ENCODE measurements around the gene ADAT2.
"Not testable (repeated sequence)": the region's sequence is repeated elsewhere in the genome, so short reads cannot be mapped to it uniquely, and the experiment has no call there.

ADAT2 gene

DNA sequence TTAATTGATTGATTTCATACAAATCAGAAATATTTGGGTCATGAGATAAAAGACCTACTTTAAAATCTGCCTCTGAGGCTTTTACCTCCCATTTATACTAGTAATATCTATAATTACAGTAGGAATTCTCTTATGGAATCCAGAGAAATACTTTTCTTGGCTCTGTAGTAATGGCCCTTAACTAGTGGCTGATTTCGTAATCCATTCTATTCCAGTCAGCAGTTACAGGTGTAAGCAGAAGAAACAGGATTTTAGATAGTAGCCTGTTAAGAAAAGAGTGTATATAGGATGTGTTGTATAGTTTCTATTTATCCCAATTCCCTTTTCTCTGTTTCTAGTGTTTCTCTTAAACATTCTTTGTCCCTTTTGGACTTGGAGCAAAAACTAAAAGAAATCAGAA is 21.3 kb upstream of the ADAT2 start:
- H3K9me3 ChIP-seq (ENCODE audit: control insufficient read depth, low read length), result no peaks in the 10 kb centered on the region
- no peak overlapping the region for H3K27ac ChIP-seq (ENCODE audit: low read depth, low read length, severe bottlenecking)
- H3K4me1 ChIP-seq (ENCODE audit: control insufficient read depth, insufficient read depth, low read length, poor library complexity, severe bottlenecking), result no peaks in the 10 kb centered on the region
- H3K4me3 ChIP-seq (ENCODE audit: extremely low read depth, insufficient read depth, low read length, poor library complexity, severe bottlenecking), result no peak overlapping the region
- peaks cover 22% of the 10 kb centered on the region for H3K36me3 ChIP-seq (ENCODE audit: control insufficient read depth, insufficient read depth, low read length)
- WGBS, 2 experiments (ENCODE audit: insufficient coverage in 2 of 2), result 100% methylated on average over 1 of the region's 1 CpG; no CpG with 5 or more reads in 1 of the 2 experiments

DNA sequence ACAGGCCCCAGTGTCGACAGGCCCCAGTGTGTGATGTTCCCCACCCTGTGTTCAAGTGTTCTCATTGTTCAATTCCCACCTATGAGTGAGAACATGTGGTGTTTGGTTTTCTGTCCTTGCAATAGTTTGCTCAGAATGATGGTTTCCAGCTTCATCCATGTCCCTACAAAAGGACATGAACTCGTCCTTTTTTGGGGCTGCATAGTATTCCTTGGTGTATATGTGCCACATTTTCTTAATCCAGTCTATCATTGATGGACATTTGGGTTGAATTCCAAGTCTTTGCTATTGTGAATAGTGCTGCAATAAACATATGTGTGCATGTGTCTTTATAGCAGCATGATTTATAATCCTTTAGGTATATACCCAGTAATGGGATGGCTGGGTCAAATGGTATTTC is 18.3 kb upstream of the ADAT2 start:
- not testable (repeated sequence) for H3K9me3 ChIP-seq (ENCODE audit: control insufficient read depth, low read length); H3K4me1 ChIP-seq (ENCODE audit: control insufficient read depth, insufficient read depth, low read length, poor library complexity, severe bottlenecking); H3K27ac ChIP-seq (ENCODE audit: low read depth, low read length, severe bottlenecking); H3K4me3 ChIP-seq (ENCODE audit: extremely low read depth, insufficient read depth, low read length, poor library complexity, severe bottlenecking); H3K36me3 ChIP-seq (ENCODE audit: control insufficient read depth, insufficient read depth, low read length)
- WGBS, 2 experiments (ENCODE audit: insufficient coverage in 2 of 2), result 100% methylated on average over 1 of the region's 2 CpGs; no CpG with 5 or more reads in 1 of the 2 experiments

DNA sequence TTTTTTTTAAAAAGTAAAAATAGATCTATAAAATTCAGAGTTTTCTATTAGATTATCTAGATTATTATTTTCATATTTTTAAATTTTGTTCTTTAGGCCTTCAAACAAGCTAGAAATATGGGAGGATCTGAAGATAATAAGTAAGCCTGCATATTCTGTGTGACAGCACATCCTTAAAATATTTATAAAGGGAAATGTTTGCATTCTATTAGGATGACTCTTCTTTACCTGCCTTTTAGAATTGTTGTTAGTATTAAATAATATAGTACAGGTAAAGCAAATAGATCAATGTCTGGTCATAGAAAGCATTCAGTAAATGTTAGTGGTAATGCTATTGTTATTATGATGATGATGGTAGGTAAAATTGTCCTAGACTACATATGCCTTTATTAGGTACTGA is 17.5 kb upstream of the ADAT2 start:
- Histone ChIP-seq H3K36me3 (ENCODE audit: control insufficient read depth, insufficient read depth, low read length) (peaks cover 7% of the 10 kb centered on the region), H3K4me1 (ENCODE audit: control insufficient read depth, insufficient read depth, low read length, poor library complexity, severe bottlenecking) (no peaks in the 10 kb centered on the region), H3K9me3 (ENCODE audit: control insufficient read depth, low read length) (no peaks in the 10 kb centered on the region), H3K27ac (ENCODE audit: low read depth, low read length, severe bottlenecking) (no peak overlapping the region), H3K4me3 (ENCODE audit: extremely low read depth, insufficient read depth, low read length, poor library complexity, severe bottlenecking) (no peak overlapping the region)

DNA sequence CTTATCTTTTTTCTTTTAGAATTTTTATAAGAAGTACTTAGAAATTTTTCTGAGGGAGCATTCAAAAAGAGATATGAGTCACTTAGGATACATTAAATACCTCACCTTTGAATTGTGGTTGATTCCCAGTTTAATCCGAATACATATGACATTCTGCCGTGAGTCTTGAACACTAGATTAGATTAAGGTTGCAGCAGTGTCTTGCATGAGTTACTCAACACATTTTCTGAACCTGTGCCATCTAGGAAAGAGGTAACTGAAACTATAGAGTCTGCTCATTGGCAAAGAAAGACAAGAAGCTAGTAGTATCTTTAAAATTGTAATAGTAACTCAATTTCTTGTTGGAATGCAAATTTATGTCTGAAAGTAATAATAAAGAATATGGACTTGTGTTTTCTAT is 15.1 kb upstream of the ADAT2 start:
- H3K36me3 ChIP-seq (ENCODE audit: control insufficient read depth, insufficient read depth, low read length), result no peaks in the 10 kb centered on the region
- WGBS, 2 experiments (ENCODE audit: insufficient coverage in 2 of 2), result 80 to 94% methylated on average over 1 to 2 of the region's 2 CpGs
- no peaks in the 10 kb centered on the region for H3K9me3 ChIP-seq (ENCODE audit: control insufficient read depth, low read length)
- no peak overlapping the region for H3K4me3 ChIP-seq (ENCODE audit: extremely low read depth, insufficient read depth, low read length, poor library complexity, severe bottlenecking)
- H3K4me1 ChIP-seq (ENCODE audit: control insufficient read depth, insufficient read depth, low read length, poor library complexity, severe bottlenecking), result no peaks in the 10 kb centered on the region
- H3K27ac ChIP-seq (ENCODE audit: low read depth, low read length, severe bottlenecking), result no peak overlapping the region

DNA sequence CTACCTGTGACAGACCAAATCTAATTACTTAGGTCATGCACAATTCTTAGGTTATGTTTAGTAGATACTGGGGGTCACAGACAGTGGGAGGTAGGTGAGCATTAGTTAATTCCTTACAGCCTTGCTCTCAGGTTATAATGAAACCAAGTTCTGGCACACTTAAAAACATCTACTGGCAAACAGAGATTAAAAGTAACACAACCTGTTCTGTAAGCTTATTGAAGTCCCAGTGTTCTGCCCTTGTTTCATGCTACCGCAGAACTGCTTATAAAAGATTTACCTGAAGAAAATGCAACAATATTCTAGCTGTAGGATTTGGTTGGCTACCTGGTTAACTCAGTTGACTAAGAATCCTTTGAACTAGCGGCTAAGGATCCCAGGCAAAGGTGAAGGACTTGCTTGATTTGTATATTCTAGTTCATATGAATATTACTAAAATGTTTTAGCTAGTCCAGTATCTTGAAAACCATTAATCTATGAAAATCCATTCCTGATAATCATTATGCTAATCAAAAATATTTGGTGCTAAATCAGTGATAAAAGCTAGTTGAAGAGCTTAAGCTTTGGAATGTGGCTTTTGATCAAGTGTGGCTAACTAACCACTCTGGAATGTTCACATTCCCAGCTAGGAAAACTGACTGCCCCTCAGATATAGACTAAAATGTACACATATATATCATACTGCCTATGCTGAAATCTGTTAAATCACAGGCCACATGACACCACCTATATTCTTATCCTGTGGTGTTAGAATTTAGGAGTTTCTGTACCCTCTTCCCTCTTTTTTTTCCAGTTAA is 7.3 kb upstream of the ADAT2 start:
- no peaks in the 10 kb centered on the region for H3K9me3 ChIP-seq (ENCODE audit: control insufficient read depth, low read length)
- WGBS, 2 experiments (ENCODE audit: insufficient coverage in 2 of 2), result 40% methylated on average over 1 of the region's 2 CpGs; no CpG with 5 or more reads in 1 of the 2 experiments

DNA sequence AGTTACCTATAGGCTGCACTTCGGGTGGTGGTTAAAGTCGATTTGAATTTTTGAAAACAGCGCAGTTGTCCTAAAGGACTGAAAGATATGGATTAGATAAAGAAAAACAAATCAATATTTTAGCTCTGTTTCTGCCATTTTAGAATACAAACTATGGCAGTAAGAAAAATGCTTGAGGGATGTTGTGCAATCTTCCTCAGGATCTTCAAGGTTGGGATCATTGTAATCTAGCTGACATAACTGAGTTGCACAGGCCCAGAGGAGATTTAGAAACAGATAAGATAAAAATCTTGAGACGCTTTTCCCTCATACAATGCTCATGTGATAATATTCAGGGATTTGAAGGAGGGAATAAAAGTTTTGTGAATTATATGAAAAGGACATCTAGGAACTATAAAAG is 1.0 kb upstream of the ADAT2 start:
- H3K27ac ChIP-seq (ENCODE audit: low read depth, low read length, severe bottlenecking), result no peak overlapping the region
- H3K9me3 ChIP-seq (ENCODE audit: control insufficient read depth, low read length), result no peaks in the 10 kb centered on the region
- 71% methylated on average over 2 of the region's 4 CpGs; no CpG with 5 or more reads in 1 of the 2 experiments for WGBS, 2 experiments (ENCODE audit: insufficient coverage in 2 of 2)

More for the DNA sequence above, 7.3 kb upstream of the ADAT2 start:
- Histone ChIP-seq H3K4me3 (ENCODE audit: extremely low read depth, insufficient read depth, low read length, poor library complexity, severe bottlenecking) (no peak overlapping the region), H3K36me3 (ENCODE audit: control insufficient read depth, insufficient read depth, low read length) (peaks cover 4% of the 10 kb centered on the region), H3K27ac (ENCODE audit: low read depth, low read length, severe bottlenecking) (no peak overlapping the region), H3K4me1 (ENCODE audit: control insufficient read depth, insufficient read depth, low read length, poor library complexity, severe bottlenecking) (peaks cover 3% of the 10 kb centered on the region)

DNA sequence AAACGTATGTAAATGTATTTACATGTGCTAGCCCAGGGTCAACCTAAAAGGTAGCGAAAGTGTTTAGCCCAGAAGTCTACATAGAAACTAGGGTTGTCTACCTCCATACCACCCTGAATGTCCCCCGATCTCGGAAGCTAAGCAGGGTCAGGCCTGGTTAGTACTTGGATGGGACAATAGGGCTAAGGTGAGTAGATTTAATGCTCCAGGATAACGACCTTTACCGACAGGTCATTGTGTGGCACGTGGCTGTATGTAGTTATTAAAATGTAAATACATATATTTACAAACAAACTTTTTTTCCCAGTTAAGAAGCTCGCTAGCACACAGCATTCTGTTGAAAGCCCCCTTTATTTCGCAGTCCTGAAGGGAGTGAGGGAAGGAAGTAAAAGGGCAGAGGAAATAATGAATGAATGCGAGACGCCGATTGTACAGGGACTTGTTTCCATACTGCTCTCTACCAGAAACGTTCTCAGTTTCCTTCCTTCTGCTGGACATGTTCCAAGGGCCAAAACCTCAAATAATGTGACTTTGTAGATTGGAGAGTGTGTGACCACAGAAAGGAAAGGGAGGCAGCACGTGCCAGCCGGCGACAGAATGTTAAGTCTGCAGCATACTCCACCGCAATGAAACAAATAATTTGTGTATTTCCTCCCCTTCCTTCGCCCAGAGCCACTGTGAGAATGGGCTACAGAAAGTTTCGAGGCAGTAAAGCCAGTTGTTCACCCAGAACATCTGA is 612 bp downstream of the ADAT2 start:
- peak overlapping the region; percentile 84 for H3K4me3 ChIP-seq (ENCODE audit: extremely low read depth, insufficient read depth, low read length, poor library complexity, severe bottlenecking)
- no peaks in the 10 kb centered on the region for H3K4me1 ChIP-seq (ENCODE audit: control insufficient read depth, insufficient read depth, low read length, poor library complexity, severe bottlenecking)
- H3K27ac ChIP-seq (ENCODE audit: low read depth, low read length, severe bottlenecking), result peak overlapping the region; percentile 65
- H3K36me3 ChIP-seq (ENCODE audit: control insufficient read depth, insufficient read depth, low read length), result peaks cover 4% of the 10 kb centered on the region
- H3K9me3 ChIP-seq (ENCODE audit: control insufficient read depth, low read length), result no peaks in the 10 kb centered on the region
- 24 to 67% methylated on average over 2 to 3 of the region's 19 CpGs for WGBS, 2 experiments (ENCODE audit: insufficient coverage in 2 of 2)

More for the DNA sequence above, 1.0 kb upstream of the ADAT2 start:
- Histone ChIP-seq H3K4me3 (ENCODE audit: extremely low read depth, insufficient read depth, low read length, poor library complexity, severe bottlenecking) (peak overlapping the region; percentile 84), H3K4me1 (ENCODE audit: control insufficient read depth, insufficient read depth, low read length, poor library complexity, severe bottlenecking) (no peaks in the 10 kb centered on the region), H3K36me3 (ENCODE audit: control insufficient read depth, insufficient read depth, low read length) (peaks cover 4% of the 10 kb centered on the region)

DNA sequence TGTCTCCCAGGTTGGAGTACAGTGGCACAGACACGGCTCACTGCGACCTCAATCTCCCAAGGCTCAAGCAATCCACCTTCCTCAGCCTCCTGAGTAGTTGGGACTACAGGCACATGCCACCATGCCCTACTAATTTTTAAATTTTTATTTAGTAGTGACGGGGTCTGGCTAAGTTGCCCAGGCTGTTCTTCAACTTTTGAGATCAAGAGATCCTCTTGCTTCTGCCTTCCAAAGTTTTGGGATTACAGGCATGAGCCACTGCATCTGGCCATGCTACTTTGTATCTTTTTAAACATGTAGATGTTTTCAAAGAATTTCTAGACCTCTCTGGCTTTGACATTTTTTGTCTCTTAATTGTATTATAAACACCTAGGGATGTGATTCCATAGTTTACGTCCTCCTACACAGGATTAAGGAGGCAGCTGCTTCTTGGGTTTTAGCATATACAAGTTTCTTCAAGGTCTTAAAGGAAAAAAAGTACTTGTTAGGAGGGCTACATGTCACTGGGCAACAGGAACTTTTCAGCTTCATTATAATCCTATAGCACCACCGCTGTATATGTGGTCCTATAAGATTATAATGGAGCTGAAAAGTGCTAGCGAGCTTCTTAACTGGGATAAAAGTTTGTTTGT is 1.3 kb downstream of the ADAT2 start:
- H3K9me3 ChIP-seq (ENCODE audit: control insufficient read depth, low read length), result no peaks in the 10 kb centered on the region
- WGBS, 2 experiments (ENCODE audit: insufficient coverage in 2 of 2), result 67 to 88% methylated on average over 1 to 3 of the region's 6 CpGs
- H3K4me3 ChIP-seq (ENCODE audit: extremely low read depth, insufficient read depth, low read length, poor library complexity, severe bottlenecking), result peak overlapping the region; percentile 84
- no peak overlapping the region for H3K27ac ChIP-seq (ENCODE audit: low read depth, low read length, severe bottlenecking)
- peaks cover 4% of the 10 kb centered on the region for H3K36me3 ChIP-seq (ENCODE audit: control insufficient read depth, insufficient read depth, low read length)
- no peaks in the 10 kb centered on the region for H3K4me1 ChIP-seq (ENCODE audit: control insufficient read depth, insufficient read depth, low read length, poor library complexity, severe bottlenecking)

DNA sequence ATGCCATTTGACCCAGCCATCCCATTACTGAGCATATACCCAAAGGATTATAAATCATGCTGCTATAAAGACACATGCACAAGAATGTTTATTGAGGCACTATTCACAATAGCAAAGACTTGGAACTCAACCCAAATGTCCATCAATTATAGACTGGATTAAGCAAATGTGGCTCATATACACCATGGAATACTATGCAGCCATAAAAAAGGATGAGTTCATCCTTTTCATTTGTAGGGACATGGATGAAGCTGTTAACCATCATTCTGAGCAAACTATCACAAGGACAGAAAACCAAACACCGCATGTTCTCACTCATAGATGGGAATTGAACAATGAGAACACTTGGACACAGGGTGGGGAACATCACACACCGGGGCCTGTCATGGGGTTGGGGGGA is 2.6 kb downstream of the ADAT2 start:
- not testable (repeated sequence) for H3K4me3 ChIP-seq (ENCODE audit: extremely low read depth, insufficient read depth, low read length, poor library complexity, severe bottlenecking); H3K36me3 ChIP-seq (ENCODE audit: control insufficient read depth, insufficient read depth, low read length); H3K27ac ChIP-seq (ENCODE audit: low read depth, low read length, severe bottlenecking); H3K4me1 ChIP-seq (ENCODE audit: control insufficient read depth, insufficient read depth, low read length, poor library complexity, severe bottlenecking); H3K9me3 ChIP-seq (ENCODE audit: control insufficient read depth, low read length)
- no CpG with 5 or more reads among the region's 2 CpGs for WGBS, 2 experiments (ENCODE audit: insufficient coverage in 2 of 2)

DNA sequence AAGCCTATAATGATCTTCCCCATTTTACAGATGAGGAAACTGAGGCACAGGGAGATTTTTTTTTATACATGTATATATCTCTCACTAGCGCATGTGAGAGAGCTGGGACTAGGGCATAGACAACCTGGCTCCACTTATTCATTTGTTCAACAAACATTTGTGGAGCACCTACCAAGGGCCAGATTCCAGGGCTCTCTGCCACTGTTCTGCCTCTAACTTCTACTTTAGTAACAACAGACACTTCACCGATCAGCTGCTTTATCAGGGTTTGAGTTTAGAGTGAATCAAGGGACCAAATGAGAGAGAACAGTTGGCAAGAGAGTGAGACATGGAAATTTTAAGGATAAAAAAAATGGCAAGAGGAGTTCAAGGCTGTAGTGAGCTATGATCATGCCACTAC is 7.4 kb downstream of the ADAT2 start:
- 100% methylated on average over 1 of the region's 2 CpGs; no CpG with 5 or more reads in 1 of the 2 experiments for WGBS, 2 experiments (ENCODE audit: insufficient coverage in 2 of 2)
- Histone ChIP-seq H3K9me3 (ENCODE audit: control insufficient read depth, low read length) (no peaks in the 10 kb centered on the region), H3K4me1 (ENCODE audit: control insufficient read depth, insufficient read depth, low read length, poor library complexity, severe bottlenecking) (no peaks in the 10 kb centered on the region), H3K36me3 (ENCODE audit: control insufficient read depth, insufficient read depth, low read length) (peaks cover 33% of the 10 kb centered on the region), H3K4me3 (ENCODE audit: extremely low read depth, insufficient read depth, low read length, poor library complexity, severe bottlenecking) (no peak overlapping the region), H3K27ac (ENCODE audit: low read depth, low read length, severe bottlenecking) (no peak overlapping the region)

All from mesodermal cell (in vitro differentiated cells).